Measurements from ENCODE around the gene GCN1.
"Not testable (repeated sequence)": the region's sequence is repeated elsewhere in the genome, so short reads cannot be mapped to it uniquely, and the experiment has no call there.

Gene GCN1

GRCh38 chr12:120200364-120200800 lies 5.9 kb upstream of the GCN1 start:
- H3K9ac ChIP-seq (ENCODE audit: low read depth in 1 of 2, low read length in 2 of 2) = peak overlapping the region; percentile 74 to 98
- H3K9me3 ChIP-seq (ENCODE audit: control insufficient read depth in 1 of 2, low read length in 2 of 2) = no peaks in the 10 kb centered on the region
- H3K27ac ChIP-seq (ENCODE audit: low read depth, low read length) = peak overlapping the region; percentile 51
- H3K4me3 ChIP-seq (ENCODE audit: low read depth in 1 of 2, low read length in 2 of 2) = peak overlapping the region; percentile 97 to 98
- H3K4me1 ChIP-seq (ENCODE audit: control insufficient read depth in 1 of 2, insufficient read depth in 2 of 2, low read length in 2 of 2) = peaks cover 14 to 23% of the 10 kb centered on the region in 2 donors
- H3K36me3 ChIP-seq (ENCODE audit: control insufficient read depth in 1 of 2, insufficient read depth in 2 of 2, low read length in 2 of 2) = peaks cover 11 to 36% of the 10 kb centered on the region in 2 donors
- no peaks in the 10 kb centered on the region for H3K27me3 ChIP-seq (ENCODE audit: control insufficient read depth in 1 of 2, insufficient read depth in 2 of 2, low read length in 2 of 2)

GRCh38 chr12:120199595-120200306 lies 5.2 kb upstream of the GCN1 start:
- Histone ChIP-seq H3K27ac (ENCODE audit: low read depth, low read length) (peak overlapping the region; percentile 51), H3K36me3 (ENCODE audit: control insufficient read depth in 1 of 2, insufficient read depth in 2 of 2, low read length in 2 of 2) (peaks cover 11 to 36% of the 10 kb centered on the region in 2 donors), H3K27me3 (ENCODE audit: control insufficient read depth in 1 of 2, insufficient read depth in 2 of 2, low read length in 2 of 2) (no peaks in the 10 kb centered on the region), H3K4me1 (ENCODE audit: control insufficient read depth in 1 of 2, insufficient read depth in 2 of 2, low read length in 2 of 2) (peaks cover 19 to 30% of the 10 kb centered on the region in 2 donors), H3K4me3 (ENCODE audit: low read depth in 1 of 2, low read length in 2 of 2) (peak overlapping the region; percentile 97 to 98), H3K9me3 (ENCODE audit: control insufficient read depth in 1 of 2, low read length in 2 of 2) (no peaks in the 10 kb centered on the region), H3K9ac (ENCODE audit: low read depth in 1 of 2, low read length in 2 of 2) (peak overlapping the region; percentile 74 to 98)

GRCh38 chr12:120199025-120199424 lies 4.5 kb upstream of the GCN1 start:
- Histone ChIP-seq H3K27ac (ENCODE audit: low read depth, low read length) (no peak overlapping the region), H3K9ac (ENCODE audit: low read depth in 1 of 2, low read length in 2 of 2) (peak overlapping the region in 1 of 2 donors; percentile 74), H3K36me3 (ENCODE audit: control insufficient read depth in 1 of 2, insufficient read depth in 2 of 2, low read length in 2 of 2) (peaks cover 11 to 36% of the 10 kb centered on the region in 2 donors), H3K9me3 (ENCODE audit: control insufficient read depth in 1 of 2, low read length in 2 of 2) (no peaks in the 10 kb centered on the region), H3K4me1 (ENCODE audit: control insufficient read depth in 1 of 2, insufficient read depth in 2 of 2, low read length in 2 of 2) (peaks cover 19 to 30% of the 10 kb centered on the region in 2 donors), H3K4me3 (ENCODE audit: low read depth in 1 of 2, low read length in 2 of 2) (peak overlapping the region; percentile 97 to 98), H3K27me3 (ENCODE audit: control insufficient read depth in 1 of 2, insufficient read depth in 2 of 2, low read length in 2 of 2) (no peaks in the 10 kb centered on the region)

DNA sequence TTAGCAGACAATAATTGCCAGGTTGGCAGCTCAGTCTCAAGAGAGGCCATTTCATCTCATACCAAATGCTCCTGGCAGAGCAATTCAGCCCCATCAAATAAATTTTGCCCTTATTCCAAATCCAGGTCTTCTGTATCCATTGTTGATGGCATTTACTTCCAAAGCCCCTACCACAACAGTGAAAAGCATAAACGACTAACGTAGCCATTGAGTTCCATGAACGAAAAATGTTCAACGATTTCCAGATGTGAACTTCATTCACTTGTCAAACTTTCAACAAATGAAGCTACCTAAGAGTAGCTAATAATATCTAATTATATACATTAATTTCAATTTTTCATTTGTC lies 3.0 kb upstream of the GCN1 start:
- no peak overlapping the region for H3K27ac ChIP-seq (ENCODE audit: low read depth, low read length)
- H3K9me3 ChIP-seq (ENCODE audit: control insufficient read depth in 1 of 2, low read length in 2 of 2) = no peaks in the 10 kb centered on the region
- H3K27me3 ChIP-seq (ENCODE audit: control insufficient read depth in 1 of 2, insufficient read depth in 2 of 2, low read length in 2 of 2) = no peaks in the 10 kb centered on the region
- H3K9ac ChIP-seq (ENCODE audit: low read depth in 1 of 2, low read length in 2 of 2) = no peak overlapping the region
- H3K4me3 ChIP-seq (ENCODE audit: low read depth in 1 of 2, low read length in 2 of 2) = no peak overlapping the region
- peaks cover 11 to 36% of the 10 kb centered on the region in 2 donors for H3K36me3 ChIP-seq (ENCODE audit: control insufficient read depth in 1 of 2, insufficient read depth in 2 of 2, low read length in 2 of 2)
- peaks cover 24 to 36% of the 10 kb centered on the region in 2 donors for H3K4me1 ChIP-seq (ENCODE audit: control insufficient read depth in 1 of 2, insufficient read depth in 2 of 2, low read length in 2 of 2)

- H3K27me3 ChIP-seq (ENCODE audit: control insufficient read depth in 1 of 2, insufficient read depth in 2 of 2, low read length in 2 of 2); H3K9me3 ChIP-seq (ENCODE audit: control insufficient read depth in 1 of 2, low read length in 2 of 2); H3K4me3 ChIP-seq (ENCODE audit: low read depth in 1 of 2, low read length in 2 of 2); H3K27ac ChIP-seq (ENCODE audit: low read depth, low read length); H3K9ac ChIP-seq (ENCODE audit: low read depth in 1 of 2, low read length in 2 of 2): not testable (repeated sequence)
- peaks cover 11 to 36% of the 10 kb centered on the region in 2 donors for H3K36me3 ChIP-seq (ENCODE audit: control insufficient read depth in 1 of 2, insufficient read depth in 2 of 2, low read length in 2 of 2)
- H3K4me1 ChIP-seq (ENCODE audit: control insufficient read depth in 1 of 2, insufficient read depth in 2 of 2, low read length in 2 of 2) = peaks cover 24 to 36% of the 10 kb centered on the region in 2 donors
Measured at GRCh38 chr12:120196817-120197541, 2.5 kb upstream of the GCN1 start.

DNA sequence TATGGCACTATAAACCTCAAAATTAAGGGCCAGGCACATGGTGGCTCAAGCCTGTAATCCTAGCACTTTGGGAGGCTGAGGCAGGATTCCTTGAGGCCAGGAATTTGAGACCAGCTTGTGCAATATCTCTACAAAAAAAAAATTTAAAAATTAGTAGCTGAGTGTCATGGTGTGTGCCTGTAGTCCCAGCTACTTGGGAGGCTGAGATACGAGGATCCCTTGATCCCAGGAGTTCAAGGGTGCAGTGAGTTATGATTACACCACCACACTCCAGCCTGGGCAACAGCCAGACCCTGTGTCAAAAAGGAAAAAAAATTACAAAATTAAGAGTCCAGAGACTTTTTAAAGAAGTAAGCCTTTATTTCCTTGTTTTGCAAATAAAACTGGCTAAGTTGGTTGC lies 1.8 kb upstream of the GCN1 start:
- Histone ChIP-seq H3K27me3 (ENCODE audit: control insufficient read depth in 1 of 2, insufficient read depth in 2 of 2, low read length in 2 of 2) (no peaks in the 10 kb centered on the region), H3K4me1 (ENCODE audit: control insufficient read depth in 1 of 2, insufficient read depth in 2 of 2, low read length in 2 of 2) (peaks cover 24 to 36% of the 10 kb centered on the region in 2 donors), H3K4me3 (ENCODE audit: low read depth in 1 of 2, low read length in 2 of 2) (no peak overlapping the region), H3K36me3 (ENCODE audit: control insufficient read depth in 1 of 2, insufficient read depth in 2 of 2, low read length in 2 of 2) (peaks cover 11 to 36% of the 10 kb centered on the region in 2 donors), H3K27ac (ENCODE audit: low read depth, low read length) (no peak overlapping the region), H3K9me3 (ENCODE audit: control insufficient read depth in 1 of 2, low read length in 2 of 2) (no peaks in the 10 kb centered on the region), H3K9ac (ENCODE audit: low read depth in 1 of 2, low read length in 2 of 2) (no peak overlapping the region)

DNA sequence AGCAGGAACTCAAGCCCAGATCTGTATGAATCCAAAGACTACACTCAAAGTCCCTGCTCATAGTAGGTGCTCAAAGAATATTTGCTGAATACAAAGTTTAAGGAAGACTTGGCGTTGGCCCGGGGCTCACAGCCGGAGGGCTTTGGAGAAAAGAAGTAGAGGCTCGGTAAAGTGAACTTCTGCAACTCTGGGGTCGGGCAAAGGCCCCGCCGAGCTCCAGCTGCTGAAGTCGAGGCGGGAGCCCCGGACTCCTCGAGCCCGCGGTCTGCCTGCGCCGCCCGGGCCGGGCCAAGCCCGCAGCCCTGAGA lies 335 bp downstream of the GCN1 start:
- H3K9ac ChIP-seq (ENCODE audit: low read depth in 1 of 2, low read length in 2 of 2) = peak overlapping the region; percentile 56 to 79
- no peaks in the 10 kb centered on the region for H3K27me3 ChIP-seq (ENCODE audit: control insufficient read depth in 1 of 2, insufficient read depth in 2 of 2, low read length in 2 of 2)
- no peaks in the 10 kb centered on the region for H3K9me3 ChIP-seq (ENCODE audit: control insufficient read depth in 1 of 2, low read length in 2 of 2)
- H3K27ac ChIP-seq (ENCODE audit: low read depth, low read length) = peak overlapping the region; percentile 45
- H3K36me3 ChIP-seq (ENCODE audit: control insufficient read depth in 1 of 2, insufficient read depth in 2 of 2, low read length in 2 of 2) = peaks cover 11 to 45% of the 10 kb centered on the region in 2 donors
- peaks cover 13 to 22% of the 10 kb centered on the region in 2 donors for H3K4me1 ChIP-seq (ENCODE audit: control insufficient read depth in 1 of 2, insufficient read depth in 2 of 2, low read length in 2 of 2)
- peak overlapping the region; percentile 86 to 92 for H3K4me3 ChIP-seq (ENCODE audit: low read depth in 1 of 2, low read length in 2 of 2)

DNA sequence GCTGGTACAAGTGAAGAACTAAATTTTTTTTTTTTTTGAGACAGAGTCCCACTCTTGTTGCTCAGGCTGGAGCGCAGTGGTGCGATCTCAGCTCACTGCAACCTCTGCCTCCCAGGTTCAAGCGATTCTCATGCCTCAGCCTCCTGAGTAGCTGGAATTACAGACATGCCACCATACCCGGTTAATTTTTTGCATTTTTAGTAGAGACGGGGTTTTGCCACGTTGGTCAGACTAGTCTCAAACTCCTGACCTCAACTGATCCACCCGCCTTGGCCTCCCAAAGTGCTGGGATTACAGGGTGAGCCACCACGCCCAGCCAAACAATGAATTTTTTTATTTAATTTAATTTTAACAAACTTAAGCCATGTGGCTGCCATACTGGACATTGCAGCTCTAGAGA lies 1.2 kb downstream of the GCN1 start:
- H3K36me3 ChIP-seq (ENCODE audit: control insufficient read depth in 1 of 2, insufficient read depth in 2 of 2, low read length in 2 of 2) = peaks cover 11 to 39% of the 10 kb centered on the region in 2 donors
- peaks cover 11 to 14% of the 10 kb centered on the region in 2 donors for H3K4me1 ChIP-seq (ENCODE audit: control insufficient read depth in 1 of 2, insufficient read depth in 2 of 2, low read length in 2 of 2)
- H3K27ac ChIP-seq (ENCODE audit: low read depth, low read length) = not testable (repeated sequence)

DNA sequence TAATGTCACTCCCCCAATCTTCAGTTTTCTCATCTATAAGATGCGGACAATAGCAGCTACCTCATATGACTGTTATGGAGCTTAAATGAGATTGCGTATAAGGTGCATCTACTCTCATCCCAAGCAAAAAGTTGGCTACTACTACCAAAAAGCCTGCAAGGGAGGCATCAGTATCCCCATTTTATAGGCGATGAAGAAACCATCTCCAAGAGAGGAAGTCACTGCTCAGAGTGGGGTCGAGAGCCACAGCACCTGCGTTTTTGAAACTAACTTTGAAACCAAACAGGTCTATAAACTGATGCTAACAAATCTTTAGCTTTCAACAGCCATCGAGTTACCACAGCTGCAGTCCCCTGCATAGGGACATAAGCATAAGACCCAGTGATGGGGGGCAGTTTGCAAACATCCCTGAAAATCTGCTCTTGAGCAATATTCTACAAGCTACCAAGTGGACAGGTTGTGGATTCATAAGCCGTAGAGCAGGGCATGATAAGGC lies 3.5 kb downstream of the GCN1 start:
- Histone ChIP-seq H3K9me3 (ENCODE audit: control insufficient read depth in 1 of 2, low read length in 2 of 2) (no peaks in the 10 kb centered on the region), H3K27me3 (ENCODE audit: control insufficient read depth in 1 of 2, insufficient read depth in 2 of 2, low read length in 2 of 2) (no peaks in the 10 kb centered on the region), H3K4me1 (ENCODE audit: control insufficient read depth in 1 of 2, insufficient read depth in 2 of 2, low read length in 2 of 2) (peaks cover 11 to 13% of the 10 kb centered on the region in 2 donors), H3K9ac (ENCODE audit: low read depth in 1 of 2, low read length in 2 of 2) (no peak overlapping the region), H3K4me3 (ENCODE audit: low read depth in 1 of 2, low read length in 2 of 2) (no peak overlapping the region), H3K36me3 (ENCODE audit: control insufficient read depth in 1 of 2, insufficient read depth in 2 of 2, low read length in 2 of 2) (peaks cover 4 to 36% of the 10 kb centered on the region in 2 donors), H3K27ac (ENCODE audit: low read depth, low read length) (no peak overlapping the region)

More for the DNA sequence above, 1.2 kb downstream of the GCN1 start:
- H3K9me3 ChIP-seq (ENCODE audit: control insufficient read depth in 1 of 2, low read length in 2 of 2); H3K27me3 ChIP-seq (ENCODE audit: control insufficient read depth in 1 of 2, insufficient read depth in 2 of 2, low read length in 2 of 2); H3K9ac ChIP-seq (ENCODE audit: low read depth in 1 of 2, low read length in 2 of 2): not testable (repeated sequence)
- peak overlapping the region; percentile 86 to 92 for H3K4me3 ChIP-seq (ENCODE audit: low read depth in 1 of 2, low read length in 2 of 2)

GRCh38 chr12:120190386-120190785 lies 4.1 kb downstream of the GCN1 start:
- Histone ChIP-seq H3K9ac (ENCODE audit: low read depth in 1 of 2, low read length in 2 of 2) (no peak overlapping the region), H3K27ac (ENCODE audit: low read depth, low read length) (no peak overlapping the region), H3K36me3 (ENCODE audit: control insufficient read depth in 1 of 2, insufficient read depth in 2 of 2, low read length in 2 of 2) (peaks cover 4 to 39% of the 10 kb centered on the region in 2 donors), H3K4me1 (ENCODE audit: control insufficient read depth in 1 of 2, insufficient read depth in 2 of 2, low read length in 2 of 2) (peaks cover 10 to 13% of the 10 kb centered on the region in 2 donors), H3K9me3 (ENCODE audit: control insufficient read depth in 1 of 2, low read length in 2 of 2) (no peaks in the 10 kb centered on the region), H3K27me3 (ENCODE audit: control insufficient read depth in 1 of 2, insufficient read depth in 2 of 2, low read length in 2 of 2) (no peaks in the 10 kb centered on the region), H3K4me3 (ENCODE audit: low read depth in 1 of 2, low read length in 2 of 2) (no peak overlapping the region)

Measured in duodenal mucosa (tissue), 2 donors.